GM23248 (cell line): Measurements from ENCODE around the gene WFDC1.

ENCODE experiments used
- EZH2 ChIP-seq: fragments of 200-600 bp; sonication (generic); IDR thresholded peaks from 2 replicates; pipeline ENCODE4 v1.6.1; 2018; ENCODE audit warnings: antibody characterized with exemption, mild to moderate bottlenecking; ENCODE audit not compliant: insufficient read depth, poor library complexity, severe bottlenecking
- EZH2phosphoT487 ChIP-seq: fragments of 200-600 bp; sonication (generic); IDR thresholded peaks from 2 replicates; pipeline ENCODE4 v1.6.1; 2018; ENCODE audit warnings: antibody characterized with exemption, moderate library complexity, mild to moderate bottlenecking, low read depth; ENCODE audit not compliant: insufficient read depth

DNA sequence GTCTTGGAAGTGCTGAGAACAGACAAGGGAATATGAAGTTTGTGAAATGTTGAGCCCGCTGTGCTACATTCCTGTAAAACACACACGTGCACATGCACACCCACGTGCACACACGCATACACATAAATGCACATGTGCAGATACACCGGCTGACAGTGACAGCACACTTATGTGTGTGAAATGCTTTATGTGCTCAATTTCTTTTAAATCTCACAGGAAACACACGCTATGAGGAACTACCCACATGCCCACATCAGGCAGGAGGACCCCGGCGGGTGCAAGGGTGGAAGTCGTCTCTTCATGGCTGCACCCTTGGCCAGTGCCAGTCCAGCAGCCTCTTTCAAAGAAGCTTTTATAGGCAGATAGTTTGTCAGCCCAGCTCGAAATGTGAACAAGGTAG lies 561 bp upstream of the WFDC1 start:
- TF ChIP-seq EZH2phosphoT487, result no peak
- no peak for TF ChIP-seq EZH2
